RCC 7860 (cell line): Measurements from ENCODE around the gene KDM7A.

ENCODE experiments used
- DNase-seq: peaks from one replicate; pipeline ENCODE4 v3.0.0-alpha.2; 2015; ENCODE audit warnings: low spot score
- FAIRE-seq: peaks from 2 replicates; lab custom pipeline; 2012; peaks lifted over from hg19 to GRCh38; lab: Jason Lieb, UNC

The KDM7A gene

GRCh38 chr7:140085447-140085846, 91.3 kb downstream of the KDM7A start:
- no peak for DNase-seq

GRCh38 chr7:140084972-140085371, 91.8 kb downstream of the KDM7A start:
- DNase-seq (no peak), FAIRE-seq (no peak)

More at GRCh38 chr7:140085447-140085846, 91.3 kb downstream of the KDM7A start:
- FAIRE-seq: no peak

GRCh38 chr7:140084142-140084655, 92.6 kb downstream of the KDM7A start:
- FAIRE-seq (no peak), DNase-seq (no peak)

GRCh38 chr7:140082770-140083169, 94.0 kb downstream of the KDM7A start:
- no peak for DNase-seq
- no peak for FAIRE-seq

- DNase-seq (no peak), FAIRE-seq (no peak)
These were observed 94.9 kb downstream of the KDM7A start for GRCh38 chr7:140081774-140082425.

- no peak for FAIRE-seq
- DNase-seq: no peak
These were observed 95.9 kb downstream of the KDM7A start for GRCh38 chr7:140080919-140081318.

- DNase-seq (peak; percentile 62), FAIRE-seq (peak; percentile 54)
These were observed 97.7 kb downstream of the KDM7A start for GRCh38 chr7:140079121-140079536.

- DNase-seq: no peak
- no peak for FAIRE-seq
These were observed 98.4 kb downstream of the KDM7A start for GRCh38 chr7:140078392-140078791.

GRCh38 chr7:140074780-140075179, 102.0 kb downstream of the KDM7A start:
- no peak for DNase-seq

GRCh38 chr7:140070546-140070945, 106.2 kb downstream of the KDM7A start:
- FAIRE-seq (no peak), DNase-seq (no peak)

More at GRCh38 chr7:140074780-140075179, 102.0 kb downstream of the KDM7A start:
- no peak for FAIRE-seq

- no peak for FAIRE-seq
These were observed 107.4 kb downstream of the KDM7A start for GRCh38 chr7:140069298-140069949.

GRCh38 chr7:140068033-140068432, 108.8 kb downstream of the KDM7A start:
- DNase-seq (no peak), FAIRE-seq (no peak)

More at GRCh38 chr7:140069298-140069949, 107.4 kb downstream of the KDM7A start:
- DNase-seq: no peak

GRCh38 chr7:140067052-140067451, 109.7 kb downstream of the KDM7A start:
- FAIRE-seq (no peak), DNase-seq (no peak)

GRCh38 chr7:140062528-140063299, 114.1 kb downstream of the KDM7A start, which contains the start of gene PARP12:
TSS of gene PARP12 (minus strand) at chr7:140062951. CDS start at chr7:140062847, 104 bp downstream.
- DNase-seq (peak; percentile 80), FAIRE-seq (no peak)

GRCh38 chr7:140062118-140062527, 114.7 kb downstream of the KDM7A start:
- FAIRE-seq: no peak
- DNase-seq: no peak

- no peak for DNase-seq
- FAIRE-seq: no peak
These were observed 115.2 kb downstream of the KDM7A start for GRCh38 chr7:140061607-140061930.

- DNase-seq: no peak
These were observed 115.8 kb downstream of the KDM7A start for GRCh38 chr7:140060788-140061606.

GRCh38 chr7:140060243-140060630, 116.5 kb downstream of the KDM7A start:
- peak; percentile 18 for FAIRE-seq
- DNase-seq: peak; percentile 31

More at GRCh38 chr7:140060788-140061606, 115.8 kb downstream of the KDM7A start:
- no peak for FAIRE-seq

GRCh38 chr7:140059273-140060242, 117.2 kb downstream of the KDM7A start:
- peak; percentile 92 for FAIRE-seq
- peak; percentile 94 for DNase-seq
